Stimulated activated CD4-positive, alpha-beta T cell treated with anti-CD3 and anti-CD28 coated beads, TNF-alpha, amount 100 ng/mL, for 4 hours (primary cell): Measurements from ENCODE around the gene DPCD.
"Not testable (repeated sequence)": the region's sequence is repeated elsewhere in the genome, so short reads cannot be mapped to it uniquely, and the experiment has no call there.

Source experiments
- DNase-seq, 3 experiments: peaks; one replicate each; pipeline ENCODE4 v3.0.0-alpha.2; 2020; ENCODE audit warnings: low read depth in 3 of 3

The DPCD gene

DNA sequence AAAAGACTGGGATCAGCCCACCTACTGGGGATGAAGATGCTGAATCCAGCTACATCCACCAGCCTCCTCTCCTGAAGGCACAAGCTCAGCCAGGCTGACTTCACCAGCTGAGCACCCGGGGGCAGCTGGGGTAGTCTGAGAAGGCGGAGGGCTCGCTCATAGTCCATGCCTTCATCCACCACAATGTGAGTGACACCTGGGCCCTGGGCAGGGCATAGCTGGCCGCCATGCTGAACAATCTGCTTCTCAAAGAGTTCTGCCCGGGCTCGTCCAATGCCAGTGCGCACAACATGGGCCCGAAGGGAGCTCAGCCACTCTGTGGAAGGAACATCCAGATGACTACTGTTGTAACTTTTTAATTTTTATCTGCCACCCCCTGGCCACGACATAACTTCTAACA, 2.3 kb upstream of the DPCD start:
- DNase-seq = no peak

DNA sequence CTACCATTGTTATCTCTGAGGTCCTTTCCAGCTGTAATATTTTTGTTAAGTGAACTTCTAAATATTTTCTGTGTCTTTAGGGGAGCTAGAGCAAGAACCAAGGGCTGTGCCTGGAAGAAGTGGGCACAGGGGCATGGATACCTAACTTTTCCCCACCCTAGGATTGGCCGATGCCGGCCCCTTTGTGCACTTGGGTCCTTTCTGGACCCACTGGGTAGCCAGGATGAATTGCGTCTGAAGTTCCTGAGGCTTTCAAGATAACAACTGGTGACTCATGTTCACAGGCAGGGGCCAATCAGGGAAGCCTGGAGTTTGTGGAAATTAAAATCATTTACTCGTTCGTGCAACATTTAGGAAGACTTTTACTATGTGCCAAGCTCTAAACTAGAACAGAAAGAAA, 758 bp downstream of the DPCD start:
- no peak for DNase-seq

DNA sequence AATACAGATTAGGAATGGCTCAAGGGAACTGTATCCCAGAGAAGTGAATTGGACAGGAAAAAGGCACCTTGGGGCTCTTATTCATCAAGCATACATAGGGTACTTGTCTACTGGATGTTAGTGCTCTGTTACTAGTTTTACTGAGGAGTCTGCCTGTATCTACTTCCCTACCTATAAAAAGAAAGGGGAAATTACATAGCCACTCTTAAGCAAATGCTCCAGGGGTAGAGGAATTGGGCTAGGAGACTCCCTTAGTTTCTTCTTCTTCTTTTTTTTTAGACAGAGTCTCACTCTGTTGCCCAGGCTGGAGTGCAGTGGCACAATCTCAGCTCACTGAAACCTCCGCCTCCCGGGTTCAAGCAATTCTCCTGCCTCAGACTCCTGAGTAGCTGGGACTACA, 5.2 kb downstream of the DPCD start:
- not testable (repeated sequence) for DNase-seq

DNA sequence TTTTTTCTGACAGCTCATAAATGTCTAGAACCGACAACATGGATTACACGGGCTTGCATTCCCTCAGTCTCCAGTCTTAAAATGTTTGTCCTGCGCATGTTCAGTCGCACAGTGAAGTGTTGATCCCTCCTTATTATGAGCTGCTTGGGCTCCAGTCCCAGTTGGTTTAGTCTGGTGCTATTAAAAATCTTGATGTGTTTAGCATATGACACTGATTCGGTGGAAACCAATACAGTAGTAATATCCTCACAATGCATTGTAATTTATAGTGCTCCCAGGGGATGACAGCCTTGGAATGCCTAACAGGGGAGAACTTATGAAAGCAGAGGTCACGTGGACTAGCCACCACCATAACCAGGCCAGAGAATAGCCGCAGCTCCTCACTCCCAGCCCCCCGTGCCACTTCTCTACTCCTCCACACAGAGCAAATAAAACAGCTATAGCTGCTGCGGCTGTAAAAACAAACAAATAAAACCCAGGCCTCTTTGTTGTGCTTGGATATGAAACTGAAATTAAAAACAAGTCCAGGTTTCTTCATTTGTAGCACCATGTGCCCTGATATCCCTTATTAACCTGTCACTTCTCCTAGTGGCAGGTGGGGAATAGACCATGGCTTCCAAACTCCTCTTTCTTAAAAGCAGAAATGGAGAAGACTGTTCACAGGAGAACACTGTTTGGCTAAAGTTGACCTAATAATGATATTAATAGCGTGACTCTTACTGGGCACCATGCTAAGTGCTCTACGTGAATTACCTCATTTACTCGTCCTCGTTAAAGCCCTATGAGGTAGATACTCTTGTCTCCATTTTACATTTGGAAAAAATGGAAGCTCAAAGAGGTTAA, 7.7 kb downstream of the DPCD start:
- DNase-seq = no peak

DNA sequence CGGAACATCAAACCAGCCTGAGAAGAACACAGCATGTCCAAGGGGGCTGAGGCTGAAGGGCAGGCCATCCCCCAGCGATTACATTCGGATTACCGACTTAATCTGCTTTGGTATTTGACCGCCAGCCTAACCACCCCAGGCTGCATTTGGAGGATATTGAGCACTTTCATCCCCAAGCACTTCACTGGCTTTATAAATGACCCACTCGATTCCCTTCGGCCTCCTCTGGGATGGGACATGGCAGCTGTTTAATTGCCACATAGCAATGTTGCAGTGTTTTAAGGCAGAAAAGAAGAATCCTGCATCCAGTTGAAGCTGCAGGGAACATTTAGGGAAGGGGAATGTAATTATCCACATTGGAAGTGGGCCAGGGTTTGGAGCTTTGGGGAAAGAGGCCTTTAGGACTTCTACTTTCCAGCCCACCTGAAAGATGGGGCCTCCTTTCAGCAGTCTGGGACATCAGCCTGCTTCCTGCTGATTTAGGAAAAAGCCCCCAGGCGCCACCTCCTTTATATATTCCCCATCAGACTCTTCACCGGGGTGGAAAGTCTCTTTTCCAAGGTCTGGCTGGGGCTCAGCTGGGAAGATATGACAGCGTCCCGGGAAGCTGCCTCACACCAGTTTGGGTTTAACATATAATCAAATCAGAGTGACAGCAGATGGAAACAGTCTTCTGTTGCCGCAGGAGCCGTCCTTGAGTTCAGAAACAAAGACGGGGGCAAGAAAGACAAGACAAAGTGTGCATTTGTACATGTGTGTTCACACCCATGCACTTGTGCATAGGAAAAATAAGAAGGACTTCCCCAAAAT, 9.2 kb downstream of the DPCD start:
- DNase-seq = no peak

DNA sequence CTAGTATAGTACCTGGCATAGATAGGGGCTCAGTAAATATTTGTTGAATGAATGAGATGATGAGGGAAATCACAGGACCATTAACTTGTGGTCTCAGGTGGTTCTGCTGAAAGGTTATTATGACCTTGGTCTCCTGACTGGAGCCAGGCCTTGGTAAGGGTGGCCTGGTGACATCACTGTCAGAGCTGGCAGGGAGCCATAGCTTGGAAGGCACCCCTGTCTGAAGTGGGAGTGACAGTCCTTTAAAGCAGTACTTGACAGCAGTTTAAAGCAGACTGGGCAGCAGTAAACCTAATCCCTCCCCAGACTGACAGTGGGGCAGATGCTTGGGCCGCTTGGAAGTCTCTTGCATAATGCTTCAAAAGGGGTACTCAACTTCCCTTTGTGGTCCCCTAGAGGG, 13.4 kb downstream of the DPCD start:
- DNase-seq = no peak

DNA sequence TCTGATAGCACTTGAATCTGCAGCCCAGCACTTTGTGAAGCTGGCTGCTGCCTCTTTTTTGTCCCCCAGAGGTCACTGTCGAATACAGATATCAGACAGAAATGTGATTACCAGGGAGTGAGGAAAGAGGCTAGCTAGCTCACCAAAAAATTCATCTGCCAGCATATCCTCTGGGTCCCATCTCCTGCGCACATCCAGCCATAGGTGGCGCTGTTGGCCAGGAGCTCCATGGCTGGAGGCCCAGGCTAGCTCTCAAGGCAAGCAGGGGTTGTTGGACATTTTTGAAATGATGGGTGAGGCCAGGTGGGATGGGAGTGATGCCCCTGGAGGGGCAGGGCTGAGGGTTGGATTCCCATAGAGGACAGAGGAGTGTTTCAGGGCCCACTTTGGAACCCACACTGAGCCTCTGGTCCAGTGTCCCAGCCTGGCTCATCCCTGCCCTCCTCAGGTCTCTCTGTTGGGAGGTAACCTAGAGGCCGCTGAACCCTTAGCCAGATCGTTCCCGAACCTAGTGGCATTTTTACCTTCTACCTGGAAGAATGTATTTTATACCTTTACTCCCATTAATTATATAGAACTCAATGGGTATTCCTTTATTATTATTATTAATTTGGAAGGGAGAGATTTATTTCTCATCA, 14.8 kb downstream of the DPCD start:
- peak; percentile 24 to 33 (median 29) for DNase-seq

DNA sequence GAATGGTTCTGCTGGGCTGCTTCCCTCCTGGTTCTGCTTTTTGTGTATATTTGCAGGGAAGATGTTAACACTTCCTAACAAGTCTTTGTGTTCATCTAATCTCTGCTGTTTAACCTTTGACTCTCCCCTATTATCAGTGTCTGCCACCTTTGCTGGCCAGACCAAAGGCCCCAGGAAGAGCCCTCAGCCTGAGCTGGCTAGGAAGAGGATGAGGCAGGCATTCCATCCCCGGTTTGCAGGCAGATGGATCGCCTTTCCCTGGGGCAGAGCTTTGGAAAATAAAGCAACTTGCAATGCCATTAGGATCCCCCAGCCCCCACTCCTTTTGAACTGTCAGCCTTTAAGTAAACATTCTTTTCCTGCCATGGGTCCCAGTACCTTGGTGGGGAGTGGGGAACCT, 19.0 kb downstream of the DPCD start:
- DNase-seq = no peak

DNA sequence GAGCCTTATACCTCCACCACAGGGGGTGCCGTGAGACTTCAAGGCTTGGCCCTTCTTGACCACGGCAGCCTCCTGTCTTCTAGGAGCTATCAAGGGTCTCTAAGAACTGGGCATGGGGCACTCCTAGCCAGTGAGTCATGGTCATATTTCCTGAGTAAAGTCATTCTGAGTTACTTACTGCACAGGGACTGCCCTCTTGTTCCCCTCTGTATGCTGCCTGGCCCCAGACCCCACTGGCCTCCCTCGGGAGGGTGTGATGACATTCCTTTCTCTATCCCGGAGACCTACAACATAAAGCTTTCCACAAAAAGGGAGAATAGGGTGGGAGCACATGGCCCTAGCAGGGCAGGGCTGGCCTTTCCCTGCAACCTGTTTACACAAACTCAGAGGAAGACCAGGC, 21.4 kb downstream of the DPCD start:
- DNase-seq = no peak

DNA sequence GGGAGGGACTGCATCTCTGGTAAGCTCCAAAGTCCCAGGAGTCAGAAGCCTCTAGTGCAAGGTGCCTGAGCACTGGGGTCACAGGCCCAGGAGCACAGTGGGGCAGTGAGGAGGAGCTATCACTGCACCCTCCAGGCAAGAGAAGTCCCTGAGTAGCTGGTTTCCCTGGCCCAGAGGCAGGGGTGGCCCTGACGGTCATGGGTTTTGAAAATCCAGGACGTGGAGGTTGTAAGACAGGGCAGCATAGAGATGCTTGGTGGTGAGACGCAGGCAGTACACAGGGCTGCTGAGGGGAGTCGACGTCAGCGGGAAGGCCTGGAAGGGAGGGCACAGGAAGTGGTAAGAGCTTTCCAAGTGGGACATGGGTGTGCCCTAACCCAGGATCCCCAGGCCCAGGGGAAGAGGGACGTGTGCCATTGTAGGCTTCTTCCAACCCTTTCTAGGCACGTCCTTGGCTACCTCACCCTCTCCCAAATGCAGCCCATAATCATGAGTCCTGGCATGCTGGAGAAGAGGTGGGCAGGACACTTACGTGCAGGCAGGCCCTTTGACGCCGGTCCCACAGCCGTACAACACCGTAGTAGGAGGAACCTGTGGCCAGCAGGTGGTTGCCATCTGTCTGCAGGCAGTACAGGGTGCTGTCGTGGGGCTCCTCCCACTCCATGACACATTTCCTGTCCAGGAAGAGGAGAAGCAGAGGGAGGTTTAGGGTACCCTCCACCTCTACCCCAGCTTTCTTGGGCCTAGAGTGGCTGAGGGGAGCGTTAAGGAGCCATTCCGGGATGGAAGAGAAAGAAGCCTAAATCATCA, 23.2 kb downstream of the DPCD start:
- DNase-seq = no peak

DNA sequence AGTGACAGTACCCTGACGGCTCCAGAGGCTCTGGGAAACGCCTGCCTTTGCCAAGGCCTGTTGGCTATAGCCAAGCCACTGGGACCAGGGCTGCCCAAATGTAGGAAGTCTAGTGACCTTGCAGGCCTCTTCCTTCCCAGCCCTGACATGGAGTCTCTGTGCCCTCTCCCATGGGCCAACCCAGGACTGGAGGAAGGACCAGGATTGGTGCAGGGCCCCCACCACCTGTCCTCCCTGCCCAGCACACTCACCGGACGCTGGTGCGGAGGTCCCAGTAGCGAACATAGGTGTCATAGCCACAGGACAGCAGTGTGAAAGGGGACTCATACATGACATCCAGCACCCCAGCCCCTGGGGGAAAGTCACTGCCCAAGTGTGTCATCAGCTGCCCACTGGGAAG, 24.0 kb downstream of the DPCD start:
- no peak for DNase-seq

DNA sequence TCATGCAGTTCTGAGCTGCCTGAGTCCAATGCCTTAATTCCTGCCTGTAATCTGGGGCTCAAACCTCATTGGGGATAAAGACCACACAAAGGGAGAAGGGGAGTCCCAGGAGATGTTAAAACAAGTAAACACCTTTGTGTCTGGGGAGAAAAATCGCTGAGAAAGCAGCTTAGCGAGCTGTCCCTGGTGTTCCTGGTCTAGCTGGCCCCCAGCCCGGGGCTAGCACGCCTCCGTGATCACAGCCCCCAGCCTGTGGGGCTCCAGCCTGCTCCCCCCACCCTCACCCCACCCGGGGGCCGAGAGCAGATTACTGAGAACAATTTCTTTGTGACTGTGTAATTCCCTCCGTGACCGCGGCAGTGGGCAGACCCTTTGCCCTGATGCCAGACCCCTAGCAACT, 24.8 kb downstream of the DPCD start:
- DNase-seq = no peak

DNA sequence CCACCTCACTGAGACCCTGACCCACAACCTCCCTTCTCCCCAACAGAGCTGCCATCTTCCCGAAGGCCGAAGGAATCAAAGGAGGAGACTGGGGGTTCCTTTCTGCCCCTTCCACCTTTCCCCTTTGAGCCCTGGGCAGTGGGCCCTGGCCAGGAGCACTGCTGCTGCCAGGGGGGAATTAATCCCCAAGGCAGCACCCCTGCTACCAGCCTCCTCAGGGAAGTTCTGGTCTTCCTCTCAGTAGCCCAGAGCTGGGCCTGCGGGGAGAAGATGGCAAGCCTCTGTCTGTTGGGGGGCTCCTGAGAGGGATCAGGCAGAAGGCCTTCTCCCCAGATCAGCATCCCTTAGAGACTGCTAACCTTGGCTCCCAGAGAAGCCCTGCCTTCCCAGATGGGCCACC, 25.5 kb downstream of the DPCD start:
- no peak for DNase-seq

DNA sequence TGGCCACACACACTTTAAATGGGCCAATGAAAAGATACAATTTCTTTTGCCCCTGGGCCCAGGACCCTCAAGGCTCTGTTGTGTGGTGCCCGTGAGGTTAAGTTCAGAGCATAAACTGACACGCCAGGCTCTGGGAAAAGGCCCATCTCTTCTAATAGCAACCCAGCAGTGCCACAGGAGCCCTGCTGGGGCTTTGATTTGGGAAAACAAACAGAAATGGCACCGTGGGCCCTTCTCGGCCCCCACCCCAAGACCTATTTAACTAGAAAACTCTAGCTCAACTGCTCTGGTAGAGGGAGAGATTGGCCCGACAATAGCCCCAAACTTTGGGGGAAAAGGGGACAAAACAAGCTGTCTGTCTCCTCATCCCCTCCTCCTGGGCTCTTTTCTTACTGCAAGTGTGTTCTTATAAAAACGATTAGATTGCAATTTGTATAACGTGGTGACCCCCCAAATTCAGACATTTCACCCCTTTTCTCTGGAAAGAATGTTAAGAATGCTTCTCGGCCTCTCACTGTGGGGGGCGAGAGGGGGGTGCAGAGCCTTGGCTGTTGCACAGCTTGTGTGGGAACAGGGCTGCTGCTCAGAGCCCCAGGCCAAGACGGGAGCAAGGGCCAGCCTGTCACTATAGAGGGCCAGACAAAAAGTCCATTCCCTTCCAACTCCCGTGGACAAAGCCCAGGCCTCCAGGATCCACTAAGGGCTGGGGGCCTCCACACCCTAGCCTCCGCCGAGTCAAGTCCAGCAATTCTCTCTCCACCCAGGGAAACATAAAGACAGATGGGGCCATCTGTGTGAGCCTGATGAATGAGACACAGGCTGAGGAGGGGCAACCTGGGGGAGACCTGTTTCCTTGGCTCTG, 26.8 kb downstream of the DPCD start:
- no peak for DNase-seq

DNA sequence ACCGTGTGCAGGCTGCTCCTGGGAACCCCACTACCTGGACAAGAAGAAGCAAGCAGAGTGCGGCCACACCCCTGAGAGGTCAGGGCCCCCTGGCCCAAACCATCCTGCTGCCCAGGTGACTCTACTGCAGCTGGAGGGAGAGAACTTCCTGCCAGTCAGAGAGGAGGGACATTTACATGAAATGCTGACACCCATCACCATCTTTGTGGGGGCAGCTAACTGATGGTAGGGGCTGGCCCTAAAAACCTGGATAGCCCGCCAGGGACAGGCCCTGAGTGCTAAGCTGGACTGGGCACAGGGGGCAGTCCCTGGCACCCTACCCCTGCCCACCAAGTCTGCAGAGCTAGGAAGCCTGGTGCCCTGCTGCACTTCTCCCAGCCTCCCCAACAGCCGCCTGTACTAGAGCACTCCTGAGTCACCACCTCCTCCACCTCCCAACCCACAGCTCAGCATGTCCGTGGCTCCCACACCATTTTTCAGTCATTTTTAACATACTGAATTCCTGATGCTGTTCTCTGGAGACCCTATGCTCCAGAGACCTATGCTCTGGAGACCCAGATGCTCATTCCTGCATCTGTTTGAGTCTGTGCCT, 27.5 kb downstream of the DPCD start:
- DNase-seq = no peak

DNA sequence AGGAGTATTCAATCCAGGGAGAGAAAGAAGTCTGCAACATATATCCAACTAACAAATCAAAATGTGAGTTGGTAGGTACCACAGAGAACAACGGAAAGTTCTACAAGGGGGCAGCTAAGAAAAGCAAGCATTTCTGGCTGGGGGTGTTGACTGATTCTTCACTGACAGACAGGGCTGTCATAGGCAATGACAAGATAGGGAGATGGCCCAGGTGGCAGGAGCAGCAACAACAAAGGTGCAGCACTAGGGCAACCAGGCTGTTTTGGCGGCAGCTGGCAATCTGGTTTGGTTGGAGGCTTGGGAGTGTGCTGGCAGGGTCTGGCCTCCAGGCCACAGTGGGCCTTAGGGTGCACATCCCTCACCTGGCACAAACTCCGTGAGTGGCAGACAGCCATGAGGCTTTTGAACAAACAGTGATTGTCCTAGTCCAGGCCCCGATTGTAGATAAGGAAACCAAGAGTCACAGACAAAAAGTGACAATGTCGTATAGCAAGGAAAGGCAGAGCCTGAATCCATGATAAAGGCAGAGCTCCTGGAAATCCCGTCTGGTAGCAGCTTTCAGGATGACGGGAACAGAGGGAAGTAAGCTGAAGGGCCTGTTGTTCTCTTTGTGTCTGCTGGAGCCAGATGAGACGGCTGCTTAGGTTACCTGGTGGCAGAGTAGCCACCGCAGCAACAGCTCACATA, 28.4 kb downstream of the DPCD start:
- DNase-seq = no peak

DNA sequence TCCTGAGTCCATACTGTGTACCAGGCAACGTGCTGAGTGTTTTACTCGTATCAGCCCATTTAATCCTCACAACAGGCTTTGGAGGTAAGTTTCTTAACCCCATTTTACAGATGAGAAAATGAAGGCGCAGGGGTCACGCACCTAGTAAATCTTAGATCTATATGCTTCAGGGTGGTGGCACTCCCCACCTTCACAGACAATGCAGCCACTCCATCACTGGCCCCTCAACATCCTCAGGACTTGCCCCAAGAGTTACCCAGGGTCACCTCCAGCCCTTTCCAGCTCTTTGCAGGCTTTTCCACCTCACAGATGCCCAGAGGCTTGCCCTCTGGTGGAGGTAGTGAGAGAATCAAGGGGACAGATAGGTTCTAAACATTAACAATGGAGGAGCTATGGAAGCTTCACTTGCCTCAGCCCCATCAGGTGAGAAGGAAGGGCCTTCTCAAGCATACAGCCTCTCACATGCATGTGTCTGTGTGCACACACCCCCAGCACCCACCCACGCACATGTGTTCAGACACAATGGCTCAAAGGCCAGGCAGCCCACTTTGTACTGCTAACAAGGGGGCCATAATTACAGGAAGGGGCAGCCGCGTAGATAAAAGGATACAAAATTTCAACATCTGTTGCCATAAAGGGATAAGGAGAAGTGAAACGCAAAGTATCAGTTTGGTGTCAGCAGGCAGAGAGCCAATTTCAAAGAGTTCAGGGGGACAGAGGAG, 29.1 kb downstream of the DPCD start:
- no peak for DNase-seq

DNA sequence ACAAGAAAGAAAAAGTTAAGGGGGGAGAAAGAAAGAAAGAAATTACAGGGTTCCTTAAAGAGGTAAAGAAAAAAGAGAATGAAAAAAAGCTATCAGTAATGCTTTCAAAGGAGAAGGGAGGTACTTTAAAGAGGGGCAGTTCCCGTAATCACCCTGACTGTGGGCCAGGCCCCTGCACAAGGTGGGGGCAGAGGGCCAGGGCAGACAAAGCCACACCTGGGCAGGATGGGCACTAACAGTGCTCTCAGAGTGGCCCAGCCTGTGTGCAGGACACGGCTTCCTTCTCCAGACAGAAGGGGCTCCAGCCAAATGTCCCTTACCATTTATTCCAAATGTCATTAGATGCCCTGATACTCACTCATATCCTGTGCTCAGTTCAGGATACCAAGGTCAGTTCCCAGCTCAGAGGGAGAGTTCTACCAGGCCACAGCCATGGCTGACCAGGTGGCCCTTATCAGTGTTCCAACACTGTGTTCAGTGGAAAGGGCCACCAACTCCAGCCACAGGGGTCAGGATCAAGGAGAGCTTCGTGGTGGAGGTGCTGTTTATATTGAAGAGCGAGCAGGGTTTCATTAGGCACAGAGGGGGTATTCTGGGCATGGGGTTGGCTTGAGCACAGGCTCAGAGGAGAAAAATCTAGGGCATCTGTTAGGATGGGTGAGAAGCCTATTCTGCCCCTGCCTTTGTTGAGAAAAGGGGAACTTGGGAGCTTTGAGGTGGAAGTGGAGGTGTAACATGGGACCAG, 29.9 kb downstream of the DPCD start:
- DNase-seq = no peak

DNA sequence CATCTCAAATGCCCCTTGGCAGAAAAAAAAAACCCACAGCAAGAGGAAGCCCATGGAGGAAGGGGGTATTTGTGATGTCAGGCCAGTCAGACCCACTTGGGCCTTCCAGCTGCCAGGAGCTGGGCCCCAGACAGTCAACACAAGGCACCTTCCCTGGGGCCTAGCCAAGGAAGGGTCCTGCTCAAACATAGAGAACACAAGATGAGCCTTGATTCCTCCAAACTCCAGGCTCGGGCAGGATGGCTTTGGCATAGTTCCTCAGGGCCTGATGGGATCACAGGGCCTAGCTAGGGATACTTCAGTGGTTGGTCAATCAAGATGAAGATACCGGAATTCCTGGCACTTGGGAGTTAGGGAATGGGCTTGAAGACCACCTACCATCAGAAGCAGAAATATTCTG, 30.8 kb downstream of the DPCD start:
- DNase-seq = no peak
